Measurements from ENCODE around the gene PGAP2.

- TF ChIP-seq CTCF (conservative IDR thresholded peaks at IDR 0.05; ENCODE audit: low read depth, low read length), result no peak
- no peak for TF ChIP-seq POLR2A (IDR thresholded peaks at IDR 0.05; ENCODE audit: low read depth, low read length)
- TF ChIP-seq MXI1 (IDR thresholded peaks at IDR 0.05; ENCODE audit: borderline replicate concordance, low read depth, low read length), result no peak
- no peak for TF ChIP-seq USF2 (IDR thresholded peaks at IDR 0.05; ENCODE audit: low read depth, low read length)
- TF ChIP-seq RCOR1 (IDR thresholded peaks at IDR 0.05; ENCODE audit: insufficient replicate concordance, low read length), result no peak
- TF ChIP-seq MAFK (IDR thresholded peaks at IDR 0.05; ENCODE audit: low read depth, low read length), result no peak
- no peak for TF ChIP-seq CEBPB (IDR thresholded peaks at IDR 0.05; ENCODE audit: low read depth, low read length)
- TF ChIP-seq FOS (IDR thresholded peaks at IDR 0.05; ENCODE audit: low read depth, low read length), result no peak
Observed at GRCh38 chr11:3837793-3838192, 29.4 kb downstream of the PGAP2 start.
